Astrocyte of the cerebellum (primary cell): ENCODE results near the gene THOC5.

Source experiments
- DNase-seq: peaks from one replicate; pipeline ENCODE4 v3.0.0-alpha.2; 2011; ENCODE audit warnings: low read depth
- H3K4me3 ChIP-seq: 2 replicates; pipeline ENCODE4 v1.5.1; 2011; ENCODE audit warnings: mild to moderate bottlenecking, low read depth, low read length, moderate library complexity
- in situ Hi-C: cut with HindIII; loops from 2 replicates; pipeline ENCODE4 v1.10.0; 2017; ENCODE audit warnings: low sequenced_read_pairs
- TF ChIP-seq, protein P1 (sequence below): IDR thresholded peaks from 2 replicates; pipeline ENCODE4 v1.5.1; 2012; ENCODE audit warnings: low read length, low read depth, moderate library complexity, mild to moderate bottlenecking; ENCODE audit errors: missing control alignments

Gene THOC5

DNA sequence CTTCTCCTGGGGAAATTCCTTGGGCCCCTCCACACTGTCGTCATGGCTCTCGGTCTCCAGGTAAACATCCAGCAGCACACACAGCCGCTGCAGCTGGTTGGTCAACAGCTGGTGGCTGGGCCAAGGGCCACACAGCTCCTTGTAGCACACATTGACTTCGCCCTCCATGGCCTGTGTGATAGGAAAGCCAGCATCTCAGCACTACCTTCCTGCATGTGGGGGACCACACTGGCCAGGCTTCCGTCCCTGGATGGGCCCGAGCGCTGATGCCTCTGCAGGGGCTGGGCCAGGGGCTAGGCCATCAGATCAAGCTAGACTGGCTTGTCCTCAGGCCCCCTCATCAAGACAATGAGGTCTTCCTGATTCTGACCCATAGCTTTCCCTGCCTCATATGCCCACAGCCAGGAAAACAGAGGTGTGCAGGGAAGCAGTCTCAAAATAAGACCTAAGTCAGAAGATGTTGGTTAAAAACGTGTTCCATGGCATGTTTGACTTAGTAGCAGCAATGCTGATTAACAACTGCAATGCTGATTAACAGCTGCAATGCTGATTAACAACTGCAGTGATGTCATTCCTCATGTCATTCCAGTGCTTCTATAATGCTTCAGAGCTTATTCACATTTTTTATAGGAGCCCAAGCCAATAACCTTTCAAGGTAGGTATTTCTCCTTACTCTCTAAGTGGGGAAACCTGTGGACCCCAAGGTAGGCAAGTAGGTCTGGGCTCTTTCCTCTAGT lies 42.3 kb downstream of the THOC5 start:
- in situ Hi-C loops, result no loop called here

DNA sequence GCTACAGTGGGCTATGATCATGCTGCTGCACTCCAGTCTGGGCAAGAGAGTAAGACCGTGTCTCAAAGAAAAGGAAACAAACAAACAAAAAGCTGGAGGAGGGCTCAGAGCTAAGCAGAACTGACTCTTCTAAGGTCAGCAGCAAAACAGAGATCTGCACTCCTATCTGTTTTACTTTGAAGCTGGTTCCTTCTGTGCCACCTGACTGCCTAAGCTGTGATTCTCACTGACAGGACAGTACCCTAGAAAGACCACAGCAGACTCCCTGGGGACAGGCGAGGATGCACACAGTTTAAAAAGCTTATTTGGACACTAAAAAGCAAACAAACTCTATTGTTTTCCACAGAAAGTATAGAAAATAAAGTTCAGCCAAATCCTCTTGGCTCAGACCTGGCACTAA lies 43.0 kb downstream of the THOC5 start:
- no peak overlapping the region for H3K4me3 ChIP-seq
- TF ChIP-seq, protein P1, sequence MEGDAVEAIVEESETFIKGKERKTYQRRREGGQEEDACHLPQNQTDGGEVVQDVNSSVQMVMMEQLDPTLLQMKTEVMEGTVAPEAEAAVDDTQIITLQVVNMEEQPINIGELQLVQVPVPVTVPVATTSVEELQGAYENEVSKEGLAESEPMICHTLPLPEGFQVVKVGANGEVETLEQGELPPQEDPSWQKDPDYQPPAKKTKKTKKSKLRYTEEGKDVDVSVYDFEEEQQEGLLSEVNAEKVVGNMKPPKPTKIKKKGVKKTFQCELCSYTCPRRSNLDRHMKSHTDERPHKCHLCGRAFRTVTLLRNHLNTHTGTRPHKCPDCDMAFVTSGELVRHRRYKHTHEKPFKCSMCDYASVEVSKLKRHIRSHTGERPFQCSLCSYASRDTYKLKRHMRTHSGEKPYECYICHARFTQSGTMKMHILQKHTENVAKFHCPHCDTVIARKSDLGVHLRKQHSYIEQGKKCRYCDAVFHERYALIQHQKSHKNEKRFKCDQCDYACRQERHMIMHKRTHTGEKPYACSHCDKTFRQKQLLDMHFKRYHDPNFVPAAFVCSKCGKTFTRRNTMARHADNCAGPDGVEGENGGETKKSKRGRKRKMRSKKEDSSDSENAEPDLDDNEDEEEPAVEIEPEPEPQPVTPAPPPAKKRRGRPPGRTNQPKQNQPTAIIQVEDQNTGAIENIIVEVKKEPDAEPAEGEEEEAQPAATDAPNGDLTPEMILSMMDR, result no peak
- DNase-seq, result no peak

More for the DNA sequence above, 42.3 kb downstream of the THOC5 start:
- TF ChIP-seq, protein P1, result no peak
- no peak for DNase-seq
- no peak overlapping the region for H3K4me3 ChIP-seq

DNA sequence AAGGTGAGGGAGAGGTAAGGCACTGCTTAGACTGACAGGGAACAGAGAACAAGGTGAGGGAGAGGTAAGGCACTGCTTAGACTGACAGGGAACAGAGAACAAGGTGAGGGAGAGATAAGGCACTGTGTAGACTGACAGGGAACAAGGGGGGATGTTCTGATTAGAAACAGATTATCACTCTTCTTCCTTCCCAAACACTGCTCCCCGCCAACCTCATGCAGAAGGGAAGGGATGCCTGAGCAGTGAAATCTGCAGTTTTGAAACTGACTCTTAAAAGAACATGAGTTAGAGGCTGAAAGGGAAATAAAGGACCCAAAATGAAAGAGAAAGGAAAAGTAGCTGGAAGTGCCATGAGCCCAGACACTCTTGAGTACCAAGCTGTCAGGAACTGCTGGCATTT lies 43.7 kb downstream of the THOC5 start:
- TF ChIP-seq, protein P1, result no peak

More for the DNA sequence above, 43.0 kb downstream of the THOC5 start:
- in situ Hi-C loops, result no loop called here

DNA sequence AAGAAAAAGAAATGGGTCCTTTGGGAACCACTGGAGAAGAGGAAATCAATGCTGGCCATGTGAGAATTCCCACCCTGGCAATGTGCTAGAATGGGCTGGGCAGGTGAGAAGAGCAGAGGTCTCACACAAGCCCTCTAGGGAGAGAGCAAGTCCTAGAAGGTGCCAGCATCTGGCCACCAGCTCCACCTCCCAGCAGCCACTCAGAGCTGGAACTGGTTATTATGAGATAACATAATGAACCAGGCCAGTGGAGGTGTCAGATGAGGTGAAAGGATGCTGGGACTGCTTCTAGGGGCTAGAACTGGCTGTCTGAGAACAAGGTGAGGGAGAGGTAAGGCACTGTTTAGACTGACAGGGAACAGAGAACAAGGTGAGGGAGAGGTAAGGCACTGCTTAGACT lies 44.3 kb downstream of the THOC5 start:
- TF ChIP-seq, protein P1, result no peak
- no peak overlapping the region for H3K4me3 ChIP-seq
- in situ Hi-C loops, result no loop called here
- no peak for DNase-seq

More for the DNA sequence above, 43.7 kb downstream of the THOC5 start:
- DNase-seq, result no peak
- no peak overlapping the region for H3K4me3 ChIP-seq
- in situ Hi-C loops, result no loop called here

DNA sequence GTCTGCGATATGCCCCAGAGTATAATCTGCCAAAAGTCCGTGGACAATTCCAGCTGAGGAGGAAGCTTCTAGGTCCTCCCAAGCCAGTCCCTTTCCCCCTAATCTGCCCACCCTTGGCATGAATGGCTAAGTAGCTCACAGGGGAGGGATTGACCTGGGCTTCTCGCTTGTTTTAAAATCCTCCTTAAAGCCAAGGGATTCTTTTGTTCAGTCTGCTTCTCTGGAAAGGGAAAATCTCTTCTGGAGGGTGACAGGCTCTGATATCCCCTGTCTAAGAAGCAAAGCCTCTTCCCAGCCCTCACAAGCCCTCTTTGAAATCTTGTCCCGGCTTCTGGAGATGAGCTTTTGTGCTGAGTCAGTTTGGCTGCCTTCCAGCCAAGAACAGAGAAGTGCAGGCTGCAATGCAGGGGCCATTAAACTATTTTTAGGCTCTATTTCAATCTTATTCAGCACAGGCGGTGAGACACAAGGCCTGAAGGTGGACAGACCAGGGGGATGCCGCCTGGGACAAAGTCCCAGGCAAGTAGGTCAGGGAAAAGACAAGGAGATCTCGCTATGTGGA lies 49.7 kb downstream of the THOC5 start:
- in situ Hi-C loops, result no loop called here
- H3K4me3 ChIP-seq, result no peak overlapping the region
- peak; percentile 19 for DNase-seq
- TF ChIP-seq, protein P1, result no peak

DNA sequence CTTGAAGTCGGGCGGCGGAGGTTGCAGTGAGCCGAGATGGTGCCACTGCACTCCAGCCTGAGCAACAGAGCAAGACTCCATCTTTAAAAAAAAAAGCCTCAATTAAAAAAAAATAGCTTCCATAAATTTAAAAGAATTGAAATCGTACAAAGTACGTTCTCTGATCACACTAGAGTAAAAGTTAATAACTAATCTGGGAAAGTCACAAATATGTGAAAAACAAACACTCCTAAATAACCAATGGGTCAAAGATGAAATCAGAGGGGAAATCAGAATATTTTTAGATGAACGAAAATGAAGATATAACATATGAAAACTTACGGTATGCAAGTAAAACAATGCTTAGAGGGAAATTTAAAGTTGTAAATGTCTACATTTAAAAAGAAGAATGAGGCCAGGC lies 53.7 kb downstream of the THOC5 start:
- no peak for DNase-seq
- TF ChIP-seq, protein P1, result no peak
- in situ Hi-C loops, result no loop called here
- H3K4me3 ChIP-seq, result no peak overlapping the region
